ENCODE measurements around the gene SLC18B1.

The SLC18B1 gene

DNA sequence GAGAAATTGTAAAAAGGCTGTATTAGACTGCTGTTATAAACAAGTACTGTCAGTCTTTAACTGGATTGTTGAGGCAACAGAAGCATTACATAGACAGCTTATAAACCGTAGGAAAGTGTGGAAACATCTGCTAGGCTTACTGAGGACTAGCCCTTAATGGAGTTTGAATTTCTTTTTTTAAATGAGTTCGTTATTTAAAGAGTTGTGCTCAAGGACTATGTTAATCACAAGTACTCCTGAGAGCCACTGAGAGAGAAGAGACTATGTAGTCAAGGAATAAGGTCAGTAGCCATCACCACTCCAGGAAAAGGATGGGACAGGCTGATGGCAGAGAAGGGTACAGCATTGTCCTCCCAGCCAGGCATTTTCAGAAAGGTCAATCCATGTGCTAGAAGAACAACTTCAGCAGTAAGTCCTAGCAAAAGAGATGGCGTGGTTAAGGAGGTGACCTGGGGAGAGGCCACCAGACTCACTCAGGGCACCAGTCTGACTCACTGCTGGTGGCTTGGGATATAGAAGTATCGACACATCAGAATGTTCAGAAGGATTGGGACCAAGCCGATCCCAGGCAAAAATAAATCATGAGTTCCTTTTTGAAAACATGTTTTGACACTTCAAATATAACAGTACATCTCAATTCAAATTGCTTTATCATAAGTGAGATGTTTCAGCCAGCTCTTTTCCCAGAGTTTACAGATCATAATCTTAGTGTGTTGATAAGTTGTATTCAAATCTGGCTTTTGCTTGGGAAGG, 22.4 kb upstream of the SLC18B1 start:
- no peak for TF ChIP-seq CTCF (IDR thresholded peaks at IDR 0.05; ENCODE audit: unreplicated experiment in 3 of 3)
- H3K4me3 Mint-ChIP-seq, result no peak overlapping the region
- peak overlapping the region; percentile 57 to 71 (median 62) for H3K27ac Mint-ChIP-seq
- no peaks in the 10 kb centered on the region for H3K27me3 Mint-ChIP-seq (ENCODE audit: low read depth)
- H3K9me3 Mint-ChIP-seq, result no peaks in the 10 kb centered on the region
- peaks cover 45% of the 10 kb centered on the region for H3K36me3 Mint-ChIP-seq (ENCODE audit: low read depth)
- peaks cover 34% of the 10 kb centered on the region for H3K4me1 Mint-ChIP-seq

GRCh38 chr6:132819405-132820161, 21.1 kb upstream of the SLC18B1 start:
- Mint-ChIP-seq H3K4me3 (peak overlapping the region; percentile 5 to 59 (median 58)), H3K36me3 (ENCODE audit: low read depth) (peaks cover 57% of the 10 kb centered on the region), H3K4me1 (peaks cover 45% of the 10 kb centered on the region), H3K27me3 (ENCODE audit: low read depth) (no peaks in the 10 kb centered on the region), H3K9me3 (no peaks in the 10 kb centered on the region), H3K27ac (peak overlapping the region; percentile 42 to 45 (median 42))
- TF ChIP-seq CTCF (IDR thresholded peaks at IDR 0.05; ENCODE audit: unreplicated experiment in 3 of 3), result no peak

DNA sequence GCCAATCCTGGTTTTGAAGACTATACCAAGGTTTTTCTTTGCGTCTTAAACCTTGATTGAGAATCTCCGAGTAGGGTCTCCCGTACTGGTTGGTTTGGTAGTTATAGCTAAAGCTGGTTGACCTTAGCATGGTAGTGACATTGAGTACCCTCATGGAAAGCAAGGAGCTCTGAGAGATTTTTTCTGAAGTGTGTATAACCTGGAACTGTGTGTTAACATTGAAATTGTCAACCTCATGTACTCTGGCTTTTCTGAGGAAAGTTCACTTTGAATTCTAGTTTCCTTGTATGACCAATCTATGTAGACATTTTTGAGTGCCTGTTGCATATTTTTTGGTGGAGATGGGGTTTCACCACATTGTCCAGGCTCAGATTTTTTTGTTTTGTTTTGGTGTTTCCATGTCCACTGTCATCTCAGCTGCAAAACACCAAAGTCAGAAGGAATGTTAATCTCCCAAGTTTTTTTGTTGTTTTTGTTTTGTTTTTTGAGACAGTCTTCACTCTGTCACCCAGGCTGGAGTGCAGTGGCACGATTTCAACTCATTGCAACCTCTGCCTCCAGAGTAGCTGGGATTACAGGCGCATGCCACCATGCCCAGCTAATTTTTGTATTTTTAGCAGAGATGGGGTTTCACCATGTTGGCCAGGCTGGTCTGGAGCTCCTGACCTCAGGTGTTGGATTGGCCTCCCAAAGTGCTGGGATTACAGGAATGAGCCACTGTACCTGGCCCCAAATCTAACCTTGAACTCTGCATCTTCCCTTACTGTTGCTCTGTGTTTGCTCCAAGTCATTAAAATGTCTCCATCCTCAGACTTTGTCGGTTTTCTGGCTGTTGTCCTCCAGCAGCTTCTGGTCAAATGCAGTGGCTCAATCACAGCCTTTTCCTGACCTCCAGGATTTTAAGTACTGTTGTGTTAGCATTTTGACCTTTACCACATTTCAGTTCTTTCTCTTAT, 20.2 kb upstream of the SLC18B1 start:
- H3K9me3 Mint-ChIP-seq, result no peaks in the 10 kb centered on the region
- peaks cover 61% of the 10 kb centered on the region for H3K36me3 Mint-ChIP-seq (ENCODE audit: low read depth)
- peak overlapping the region; percentile 29 to 65 (median 47) for H3K4me3 Mint-ChIP-seq
- H3K4me1 Mint-ChIP-seq, result peaks cover 44% of the 10 kb centered on the region
- H3K27me3 Mint-ChIP-seq (ENCODE audit: low read depth), result no peaks in the 10 kb centered on the region
- TF ChIP-seq CTCF (IDR thresholded peaks at IDR 0.05; ENCODE audit: unreplicated experiment in 3 of 3), result no peak
- peak overlapping the region; percentile 4 to 45 (median 42) for H3K27ac Mint-ChIP-seq

DNA sequence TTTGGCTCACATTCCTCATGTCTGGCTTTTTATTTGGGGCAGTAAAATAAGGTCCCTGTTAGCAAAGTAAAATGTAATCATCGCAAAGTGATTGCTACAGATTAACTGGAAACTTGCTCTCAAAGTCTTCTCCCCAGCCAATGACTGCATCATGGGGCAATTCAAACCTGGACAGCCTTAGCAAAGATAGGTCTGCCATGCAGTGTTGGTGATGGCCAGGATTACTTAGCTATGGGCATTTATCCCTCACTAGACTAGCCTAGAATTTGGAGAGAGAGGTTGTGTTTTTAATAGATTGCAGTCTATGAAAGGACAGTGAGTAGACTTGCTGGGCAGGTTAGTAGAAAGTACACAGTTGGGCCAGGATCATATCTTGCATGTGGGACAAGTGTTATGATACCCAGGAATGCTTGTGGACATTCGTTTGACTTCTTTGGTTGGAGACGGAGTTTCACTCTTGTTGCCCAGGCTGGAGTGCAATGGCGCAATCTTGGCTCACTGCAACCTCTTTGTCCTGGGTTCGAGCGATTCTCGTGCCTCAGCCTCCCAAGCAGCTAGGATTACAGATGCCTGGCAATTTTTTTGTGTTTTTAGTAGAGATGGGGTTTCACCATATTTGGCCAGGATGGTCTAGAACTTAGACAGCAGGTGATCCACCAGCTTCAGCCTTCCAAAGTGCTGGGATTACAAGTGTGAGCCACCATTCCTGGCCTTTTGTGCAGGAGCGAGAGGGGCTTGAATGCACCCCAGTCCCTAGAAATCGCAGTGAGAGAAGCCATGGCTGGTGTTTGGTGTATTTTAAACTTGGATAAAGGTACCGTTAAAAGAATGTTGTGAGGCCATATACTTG, 19.3 kb upstream of the SLC18B1 start:
- H3K27ac Mint-ChIP-seq, result peak overlapping the region in 1 of 3 experiments; percentile 22
- H3K4me3 Mint-ChIP-seq, result peak overlapping the region in 2 of 3 experiments; percentile 16 to 58
- H3K27me3 Mint-ChIP-seq (ENCODE audit: low read depth), result no peaks in the 10 kb centered on the region
- H3K4me1 Mint-ChIP-seq, result peaks cover 51% of the 10 kb centered on the region
- no peaks in the 10 kb centered on the region for H3K9me3 Mint-ChIP-seq
- TF ChIP-seq CTCF (IDR thresholded peaks at IDR 0.05; ENCODE audit: unreplicated experiment in 3 of 3), result no peak
- H3K36me3 Mint-ChIP-seq (ENCODE audit: low read depth), result peaks cover 61% of the 10 kb centered on the region

DNA sequence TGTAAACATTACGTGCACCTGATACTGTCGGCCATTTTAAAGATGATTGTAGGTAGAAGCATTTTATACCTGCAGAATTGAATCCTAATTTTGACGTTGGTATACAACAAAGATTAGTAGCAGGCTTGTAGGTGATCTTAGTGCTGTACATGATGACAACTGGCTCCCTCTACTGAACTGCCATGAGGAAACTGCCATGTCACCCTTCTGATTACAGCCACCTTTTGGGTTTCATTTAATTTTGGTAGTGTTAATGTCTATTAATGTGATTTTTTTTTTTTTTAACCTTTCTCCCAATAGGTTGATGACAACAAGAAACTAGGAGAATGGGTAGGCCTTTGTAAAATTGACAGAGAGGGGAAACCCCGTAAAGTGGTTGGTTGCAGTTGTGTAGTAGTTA, 18.2 kb upstream of the SLC18B1 start:
- Mint-ChIP-seq H3K9me3 (no peaks in the 10 kb centered on the region), H3K27me3 (ENCODE audit: low read depth) (no peaks in the 10 kb centered on the region), H3K36me3 (ENCODE audit: low read depth) (peaks cover 61% of the 10 kb centered on the region), H3K4me3 (peak overlapping the region; percentile 98 to 99 (median 98)), H3K4me1 (peaks cover 56% of the 10 kb centered on the region), H3K27ac (peak overlapping the region in 1 of 3 experiments; percentile 24)
- TF ChIP-seq CTCF (IDR thresholded peaks at IDR 0.05; ENCODE audit: unreplicated experiment in 3 of 3), result no peak
